Stimulated activated CD4-positive, alpha-beta T cell treated with anti-CD3 and anti-CD28 coated beads, Interleukin-15, amount 100 ng/mL, for 24 hours (primary cell): ENCODE results near the gene TMA16.
"Not testable (repeated sequence)": the region's sequence is repeated elsewhere in the genome, so short reads cannot be mapped to it uniquely, and the experiment has no call there.

Experiments
- DNase-seq: peaks from one replicate; pipeline ENCODE4 v3.0.0-alpha.2; 2020

The TMA16 gene

GRCh38 chr4:163523791-163524365 is 29.4 kb downstream of the TMA16 start:
- DNase-seq = no peak

DNA sequence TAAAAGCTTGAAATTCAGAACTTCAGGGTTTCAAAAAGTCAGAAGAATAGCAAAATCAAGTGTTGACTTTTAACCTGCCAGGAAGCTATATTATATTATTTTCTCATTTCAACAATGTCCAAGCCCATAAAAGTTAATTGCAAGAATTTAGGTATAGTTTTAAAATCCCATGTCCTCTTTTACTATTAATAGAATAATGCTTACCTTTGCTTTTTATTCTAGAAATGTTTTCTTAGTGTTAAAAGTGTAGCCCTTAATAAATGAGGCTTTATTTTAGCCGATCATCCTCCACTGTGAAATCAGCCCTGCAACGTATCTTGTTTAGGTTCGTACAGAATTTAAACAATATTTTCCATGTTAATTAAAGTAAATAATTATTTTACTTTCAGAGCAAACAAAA is 31.5 kb downstream of the TMA16 start:
- no peak for DNase-seq

DNA sequence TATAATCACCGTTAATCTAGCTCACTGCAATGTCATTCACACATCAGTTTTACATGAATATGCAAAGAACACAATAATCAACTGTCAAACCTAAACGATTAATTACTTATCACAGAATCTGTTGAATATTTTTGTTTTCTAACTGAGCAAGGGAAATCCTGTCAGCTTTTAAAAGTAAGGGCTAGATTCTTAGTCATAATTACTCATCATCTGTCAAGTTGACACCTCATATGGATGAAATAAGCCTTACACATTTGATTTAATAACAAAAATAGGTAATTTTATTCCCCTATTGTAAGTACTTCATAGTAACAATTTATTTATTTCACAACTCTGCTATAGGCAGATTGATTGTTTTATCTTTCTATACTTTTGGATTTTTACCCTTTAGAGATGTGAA is 32.7 kb downstream of the TMA16 start:
- DNase-seq = no peak

- DNase-seq = no peak
Measured at GRCh38 chr4:163528653-163529052, 34.2 kb downstream of the TMA16 start.

- no peak for DNase-seq
Measured at GRCh38 chr4:163534056-163534455, 39.6 kb downstream of the TMA16 start.

GRCh38 chr4:163535657-163536056 is 41.2 kb downstream of the TMA16 start:
- no peak for DNase-seq

DNA sequence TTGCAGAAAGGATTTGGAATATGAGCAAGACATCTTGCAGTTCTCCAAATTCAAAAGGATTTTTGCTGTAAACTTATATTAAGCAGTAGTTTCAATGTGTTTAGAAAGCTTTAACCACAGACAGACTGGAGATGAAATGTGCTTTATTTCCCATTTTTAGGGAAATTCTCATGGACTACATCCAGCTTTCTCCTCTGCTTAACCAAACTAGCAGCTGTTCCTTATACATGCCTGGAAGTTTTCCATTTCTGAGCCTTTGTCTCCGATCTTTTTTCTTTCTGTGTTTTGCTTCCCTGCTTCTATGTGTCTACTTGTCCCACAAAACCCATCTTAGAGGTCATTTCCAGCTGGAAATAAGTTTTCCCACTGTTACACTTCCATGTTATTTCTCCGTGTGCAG is 41.6 kb downstream of the TMA16 start:
- DNase-seq = no peak

DNA sequence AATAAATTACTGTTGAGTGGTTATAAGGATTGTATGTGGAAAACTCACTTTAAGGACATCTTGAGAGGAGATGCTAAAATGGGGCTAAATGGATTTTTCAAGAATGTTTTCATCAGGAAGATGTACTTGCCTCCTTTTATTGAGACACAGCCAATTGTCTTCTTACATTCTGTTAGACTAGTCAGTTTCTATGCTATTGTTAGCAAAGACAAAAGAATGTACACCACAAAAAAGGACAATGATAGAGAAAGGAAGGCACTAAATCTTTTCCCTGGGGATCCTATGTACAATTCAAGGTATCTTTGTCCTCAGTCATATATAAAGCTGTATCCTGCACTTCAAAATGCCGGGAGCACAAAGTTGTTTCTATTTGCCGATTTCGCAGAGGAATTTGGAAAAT is 42.6 kb downstream of the TMA16 start:
- DNase-seq = no peak

DNA sequence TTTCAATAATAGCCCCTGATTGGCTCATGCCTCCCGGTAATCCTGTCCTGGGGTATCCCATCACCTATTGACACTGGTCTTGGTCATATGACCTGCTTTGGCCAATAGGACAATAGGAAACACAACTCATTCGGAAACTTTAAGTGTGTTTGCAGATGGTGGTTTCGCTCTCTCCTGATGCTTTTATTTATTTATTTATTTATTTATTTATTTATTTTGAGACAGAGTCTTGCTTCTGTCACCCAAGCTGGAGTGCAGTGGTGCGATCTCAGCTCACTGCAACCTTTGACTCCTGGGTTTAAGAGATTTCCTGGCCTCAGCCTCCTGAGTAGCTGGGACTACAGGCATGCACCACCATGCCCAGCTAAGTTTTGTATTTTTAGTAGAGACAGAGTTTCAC is 44.3 kb downstream of the TMA16 start:
- DNase-seq = not testable (repeated sequence)

DNA sequence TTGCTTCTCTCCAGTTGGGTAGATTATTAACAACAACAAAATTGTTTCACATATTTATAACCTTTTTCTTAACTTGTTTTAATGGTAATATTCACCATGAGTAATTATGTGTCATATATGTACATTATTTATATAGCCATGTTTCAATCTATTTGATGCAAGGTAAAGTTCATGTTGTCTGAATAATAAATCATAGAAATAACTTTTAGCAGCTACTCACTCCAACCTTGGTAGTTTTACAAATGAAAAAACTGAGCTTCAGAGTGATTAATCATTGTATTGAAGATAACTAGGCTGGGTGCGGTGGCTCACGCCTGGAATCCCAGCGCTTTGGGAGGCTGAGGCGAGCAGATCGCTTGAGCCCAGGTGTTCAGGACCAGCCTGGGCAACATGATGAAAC is 46.0 kb downstream of the TMA16 start:
- no peak for DNase-seq

GRCh38 chr4:163540977-163541376 is 46.5 kb downstream of the TMA16 start:
- no peak for DNase-seq

GRCh38 chr4:163542275-163542674 is 47.8 kb downstream of the TMA16 start:
- DNase-seq = no peak

DNA sequence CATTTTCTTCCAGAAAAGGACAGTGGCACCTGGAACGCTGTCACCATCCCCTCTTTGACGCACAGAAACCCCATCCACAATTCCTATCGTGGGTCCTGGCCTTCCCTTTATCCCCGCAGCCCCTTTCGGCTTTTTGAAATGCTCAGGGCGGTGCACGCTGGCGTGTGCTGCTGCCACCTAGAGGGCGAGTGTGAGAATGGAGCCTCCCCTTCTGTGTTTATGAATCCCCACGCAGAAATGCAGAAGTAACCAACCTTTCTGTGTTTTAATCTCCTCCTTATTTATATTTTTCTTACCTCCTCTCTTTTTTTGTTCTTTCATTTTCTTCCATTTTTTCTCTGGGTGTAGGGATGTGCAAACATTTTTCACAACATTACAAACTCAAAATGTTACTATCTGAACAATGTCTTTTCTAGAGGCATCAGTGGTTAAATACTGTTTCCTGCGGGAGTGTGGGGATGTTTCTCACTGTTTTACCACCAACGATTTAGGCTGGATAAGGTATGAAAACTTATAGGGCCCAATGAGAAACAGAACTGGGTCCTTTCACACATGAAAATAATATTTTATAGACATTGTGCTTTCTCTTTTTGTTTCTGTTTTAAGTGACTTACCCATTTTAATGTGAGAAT is 50.0 kb downstream of the TMA16 start:
- DNase-seq = peak; percentile 69

- no peak for DNase-seq
Measured at GRCh38 chr4:163548481-163549243, 54.2 kb downstream of the TMA16 start.

- DNase-seq = no peak
Measured at GRCh38 chr4:163550869-163551267, 56.4 kb downstream of the TMA16 start.

DNA sequence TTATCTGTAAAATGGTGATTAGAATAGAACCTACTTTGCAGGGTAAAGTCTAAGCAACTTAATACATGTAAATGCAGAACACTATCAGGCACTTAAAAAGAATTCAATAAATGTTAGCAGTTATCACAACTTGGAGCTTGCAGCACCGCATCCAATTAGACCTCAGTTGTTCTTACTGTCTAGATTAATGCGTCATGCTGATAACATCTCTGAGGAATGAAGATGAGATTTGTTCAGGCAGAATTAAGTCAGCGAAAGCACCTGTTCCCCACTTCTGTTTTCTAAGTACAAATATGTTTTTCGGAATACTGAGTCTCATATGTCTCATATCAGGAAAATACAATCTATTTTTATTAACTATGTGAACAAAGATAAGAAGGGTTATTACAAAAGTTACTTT is 58.7 kb downstream of the TMA16 start:
- DNase-seq = no peak

GRCh38 chr4:163554870-163555465 is 60.5 kb downstream of the TMA16 start:
- no peak for DNase-seq

GRCh38 chr4:163556177-163556576 is 61.7 kb downstream of the TMA16 start:
- DNase-seq = no peak

DNA sequence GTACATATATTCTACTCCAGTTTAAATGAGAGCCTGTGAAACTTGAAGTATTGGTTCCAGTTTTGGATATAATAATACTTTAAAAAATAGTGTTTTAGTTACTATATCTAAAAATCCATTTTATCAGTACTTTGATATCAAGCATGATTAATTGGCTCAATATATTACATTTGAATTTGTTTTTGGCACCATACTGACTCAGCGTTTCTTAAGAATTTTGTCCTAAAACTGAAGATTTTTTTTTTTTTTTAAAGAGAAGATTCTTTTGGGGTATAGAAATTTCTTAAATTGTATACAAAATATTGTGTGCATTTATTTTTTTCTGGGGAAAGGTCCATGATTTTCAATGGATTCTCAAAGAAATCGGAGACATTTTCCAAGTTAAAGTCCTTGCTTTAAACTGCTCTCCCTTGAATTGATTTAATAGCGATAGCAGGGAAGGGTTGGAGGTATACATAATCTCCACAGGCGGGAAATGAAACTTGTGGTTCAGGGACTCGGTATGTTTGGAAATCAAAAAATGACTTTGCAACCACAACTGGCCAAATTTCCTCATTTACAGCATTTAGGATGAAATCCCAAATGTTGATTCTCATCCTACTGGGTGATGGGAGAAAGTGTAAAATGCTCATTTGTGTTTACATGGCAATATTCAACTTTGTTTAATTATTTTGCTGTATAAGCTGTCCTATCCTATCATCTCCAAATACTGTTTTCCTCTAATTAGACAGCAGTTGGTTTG is 62.3 kb downstream of the TMA16 start:
- no peak for DNase-seq

- no peak for DNase-seq
Measured at GRCh38 chr4:163558539-163559044, 64.1 kb downstream of the TMA16 start.

- no peak for DNase-seq
Measured at GRCh38 chr4:163562496-163562895, 68.0 kb downstream of the TMA16 start.

DNA sequence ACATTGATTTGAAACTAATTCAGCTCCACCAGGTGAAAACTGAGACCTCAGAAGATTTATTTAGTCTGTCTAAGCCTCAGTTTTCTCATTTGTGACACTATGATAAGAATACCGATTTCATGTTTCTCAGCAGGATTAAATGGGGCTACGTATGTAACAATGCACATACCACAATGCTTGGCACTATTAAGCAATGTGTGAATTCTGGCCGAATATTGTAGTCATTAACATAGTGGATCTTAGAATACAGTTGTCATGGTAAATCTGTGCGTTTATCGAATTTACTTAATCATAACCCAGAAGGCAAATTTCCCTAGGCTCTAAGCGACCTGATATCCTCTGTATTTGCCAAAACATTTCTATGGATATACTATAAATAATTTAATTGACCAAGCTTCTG is 69.1 kb downstream of the TMA16 start:
- DNase-seq = no peak

DNA sequence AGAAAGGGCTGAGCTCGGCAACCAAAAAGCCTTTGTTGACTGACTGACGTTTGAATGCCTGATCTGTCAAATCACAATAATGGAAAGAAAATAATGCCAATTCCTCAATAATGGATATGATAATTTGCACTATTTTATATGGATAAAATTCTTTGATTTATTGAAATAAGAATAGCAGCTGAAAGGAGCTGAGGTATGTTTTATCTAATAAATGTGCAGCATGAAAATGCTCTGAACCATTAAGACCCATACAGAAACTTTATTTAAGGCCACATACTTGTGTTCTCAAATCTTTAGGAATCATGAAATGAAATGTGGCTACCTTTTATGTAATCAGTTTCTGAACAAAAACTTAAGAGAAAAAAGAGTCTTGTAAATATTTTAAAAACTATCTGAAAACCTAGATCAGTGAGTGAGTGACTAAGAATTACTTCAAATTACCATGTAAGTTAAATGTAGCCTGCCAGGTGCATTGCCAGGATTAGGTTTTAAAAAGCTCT is 69.8 kb downstream of the TMA16 start:
- no peak for DNase-seq
